ENCODE results near the gene TMEM131L.
A peak's percentile ranks its signal among the peaks of the same experiment; 100 is the strongest.

TMEM131L gene

DNA sequence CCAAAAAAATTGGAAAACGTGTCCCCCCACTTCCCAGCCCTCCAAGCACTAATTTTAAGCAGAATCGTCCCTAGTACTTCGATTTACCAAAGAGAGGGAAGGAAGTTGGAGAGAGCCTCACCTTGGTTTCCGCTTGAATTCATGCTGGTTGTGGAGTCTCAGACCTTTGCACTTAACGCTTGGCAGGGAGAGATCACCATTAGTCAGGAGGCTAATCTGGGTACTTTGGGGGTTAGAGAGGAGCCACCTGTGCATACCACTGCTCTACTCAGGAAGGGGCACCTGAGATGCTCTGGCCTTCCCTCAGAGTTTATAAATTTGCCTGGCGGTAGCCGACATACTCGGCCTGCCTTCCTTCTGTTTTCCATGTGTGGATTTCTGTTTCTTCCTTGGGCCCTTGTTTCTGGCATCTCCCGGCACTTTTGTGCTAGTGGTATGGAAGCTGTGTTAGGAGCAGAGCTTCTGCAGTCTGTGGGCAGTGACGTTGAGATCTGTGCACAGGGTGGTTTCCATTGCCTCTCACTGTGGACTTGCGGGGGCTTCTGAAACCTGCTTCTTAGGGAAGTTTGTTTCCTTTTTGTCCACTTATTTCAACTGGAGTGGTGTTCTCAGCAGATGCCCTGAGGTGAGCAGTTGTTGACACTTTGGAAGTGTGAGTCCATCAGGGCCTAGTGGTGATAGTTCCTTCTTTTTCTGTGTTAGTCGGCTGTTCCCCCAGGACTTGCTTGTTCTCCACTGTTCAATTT, 104.2 kb downstream of the TMEM131L start:
- Mint-ChIP-seq H3K27me3 (no peaks in the 10 kb centered on the region), H3K36me3 (peaks cover 5% of the 10 kb centered on the region), H3K4me3 (no peak overlapping the region), H3K9me3 (ENCODE audit: low read depth) (no peaks in the 10 kb centered on the region), H3K4me1 (ENCODE audit: low read depth) (peaks cover 72% of the 10 kb centered on the region), H3K27ac (peak overlapping the region; percentile 78)

DNA sequence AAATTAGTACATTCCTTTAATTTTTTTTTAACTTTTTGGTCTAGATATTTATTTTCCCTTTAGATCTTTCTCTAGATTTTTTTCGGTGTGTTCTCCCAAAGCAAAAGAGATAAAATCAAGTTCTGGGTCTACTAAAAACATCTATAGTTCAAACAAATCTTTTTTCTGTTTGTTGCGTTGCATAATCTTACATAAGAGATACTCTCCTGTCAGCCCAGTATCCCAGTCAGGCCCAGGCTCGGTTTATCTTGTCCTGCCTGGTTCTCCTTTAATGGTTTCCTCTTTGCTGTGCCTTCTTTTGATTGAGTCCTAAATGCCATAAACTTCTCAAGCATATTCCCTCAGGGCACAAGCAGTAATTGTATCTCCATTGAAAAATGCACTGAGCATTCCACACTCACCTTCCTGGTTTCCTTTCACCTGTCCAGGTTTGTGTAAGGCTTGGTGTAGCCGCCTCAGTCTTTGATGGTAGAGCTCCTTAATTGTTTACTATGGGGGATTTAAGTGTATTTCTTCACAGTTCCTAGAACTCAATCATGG, 104.9 kb downstream of the TMEM131L start:
- Mint-ChIP-seq H3K4me3 (no peak overlapping the region), H3K27ac (peak overlapping the region; percentile 78), H3K36me3 (peaks cover 5% of the 10 kb centered on the region), H3K4me1 (ENCODE audit: low read depth) (peaks cover 74% of the 10 kb centered on the region), H3K27me3 (no peaks in the 10 kb centered on the region), H3K9me3 (ENCODE audit: low read depth) (no peaks in the 10 kb centered on the region)

DNA sequence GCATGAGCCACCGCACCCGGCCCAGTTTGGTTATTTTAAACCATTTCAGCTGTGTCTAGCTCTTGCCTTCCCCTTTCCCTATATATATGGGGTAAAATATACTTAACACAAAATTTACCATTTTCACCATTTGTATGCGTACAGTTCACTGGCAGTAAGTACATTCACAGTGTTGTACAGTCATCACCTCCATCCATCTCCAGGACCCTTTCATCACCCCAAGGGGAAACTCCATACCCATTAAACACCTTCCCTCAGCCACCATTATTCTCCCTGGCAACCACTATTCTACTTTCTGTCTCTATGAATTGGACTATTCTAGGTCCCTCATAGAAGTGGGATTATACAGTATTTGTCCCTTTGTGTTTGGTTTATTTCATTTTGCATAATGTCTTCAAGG, 106.4 kb downstream of the TMEM131L start:
- H3K9me3 Mint-ChIP-seq (ENCODE audit: low read depth): no peaks in the 10 kb centered on the region
- H3K27me3 Mint-ChIP-seq: no peaks in the 10 kb centered on the region
- H3K4me3 Mint-ChIP-seq: peak overlapping the region; percentile 11
- H3K27ac Mint-ChIP-seq: peak overlapping the region; percentile 73
- peaks cover 81% of the 10 kb centered on the region for H3K4me1 Mint-ChIP-seq (ENCODE audit: low read depth)
- peaks cover 5% of the 10 kb centered on the region for H3K36me3 Mint-ChIP-seq

DNA sequence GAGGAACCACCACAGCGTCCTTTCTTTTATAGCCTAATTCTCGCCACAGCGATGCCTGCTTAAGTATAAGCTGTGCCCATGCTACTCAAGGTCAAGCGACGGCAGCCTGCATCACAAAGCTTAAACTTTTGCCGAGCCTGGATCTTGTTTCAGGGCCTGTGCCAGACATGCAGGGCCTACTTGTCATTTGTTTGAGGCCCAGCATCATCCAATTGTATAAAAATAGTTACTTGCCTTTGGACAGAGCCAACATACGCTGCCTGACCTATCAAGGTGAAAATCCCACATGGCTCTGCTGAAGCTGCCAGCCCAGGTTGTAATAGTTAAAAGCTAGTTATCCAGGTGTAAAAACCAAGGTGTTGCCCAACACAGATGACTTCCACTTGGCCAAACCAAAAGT, 107.1 kb downstream of the TMEM131L start:
- no peaks in the 10 kb centered on the region for H3K27me3 Mint-ChIP-seq
- H3K27ac Mint-ChIP-seq: peak overlapping the region; percentile 73
- H3K9me3 Mint-ChIP-seq (ENCODE audit: low read depth): no peaks in the 10 kb centered on the region
- peak overlapping the region; percentile 11 for H3K4me3 Mint-ChIP-seq
- H3K4me1 Mint-ChIP-seq (ENCODE audit: low read depth): peaks cover 80% of the 10 kb centered on the region
- H3K36me3 Mint-ChIP-seq: peaks cover 9% of the 10 kb centered on the region

GRCh38 chr4:153573881-153574802, 108.0 kb downstream of the TMEM131L start:
- H3K4me1 Mint-ChIP-seq (ENCODE audit: low read depth): peaks cover 70% of the 10 kb centered on the region
- no peaks in the 10 kb centered on the region for H3K27me3 Mint-ChIP-seq
- peak overlapping the region; percentile 11 for H3K4me3 Mint-ChIP-seq
- H3K9me3 Mint-ChIP-seq (ENCODE audit: low read depth): no peaks in the 10 kb centered on the region
- peak overlapping the region; percentile 73 for H3K27ac Mint-ChIP-seq
- H3K36me3 Mint-ChIP-seq: peaks cover 9% of the 10 kb centered on the region

- Mint-ChIP-seq H3K27me3 (no peaks in the 10 kb centered on the region), H3K9me3 (ENCODE audit: low read depth) (no peaks in the 10 kb centered on the region), H3K4me1 (ENCODE audit: low read depth) (peaks cover 61% of the 10 kb centered on the region), H3K4me3 (no peak overlapping the region), H3K27ac (peak overlapping the region; percentile 50), H3K36me3 (peaks cover 11% of the 10 kb centered on the region)
Measured at GRCh38 chr4:153576443-153576774, 110.2 kb downstream of the TMEM131L start.

GRCh38 chr4:153577053-153577452, 110.9 kb downstream of the TMEM131L start:
- H3K4me1 Mint-ChIP-seq (ENCODE audit: low read depth): peaks cover 56% of the 10 kb centered on the region
- H3K27ac Mint-ChIP-seq: peak overlapping the region; percentile 24
- H3K27me3 Mint-ChIP-seq: no peaks in the 10 kb centered on the region
- no peaks in the 10 kb centered on the region for H3K9me3 Mint-ChIP-seq (ENCODE audit: low read depth)
- peaks cover 8% of the 10 kb centered on the region for H3K36me3 Mint-ChIP-seq
- H3K4me3 Mint-ChIP-seq: no peak overlapping the region

- H3K4me3 Mint-ChIP-seq: no peak overlapping the region
- no peaks in the 10 kb centered on the region for H3K9me3 Mint-ChIP-seq (ENCODE audit: low read depth)
- no peaks in the 10 kb centered on the region for H3K27me3 Mint-ChIP-seq
- peaks cover 49% of the 10 kb centered on the region for H3K4me1 Mint-ChIP-seq (ENCODE audit: low read depth)
- H3K27ac Mint-ChIP-seq: peak overlapping the region; percentile 79
- H3K36me3 Mint-ChIP-seq: peaks cover 8% of the 10 kb centered on the region
Measured at GRCh38 chr4:153579410-153579809, 113.2 kb downstream of the TMEM131L start.

DNA sequence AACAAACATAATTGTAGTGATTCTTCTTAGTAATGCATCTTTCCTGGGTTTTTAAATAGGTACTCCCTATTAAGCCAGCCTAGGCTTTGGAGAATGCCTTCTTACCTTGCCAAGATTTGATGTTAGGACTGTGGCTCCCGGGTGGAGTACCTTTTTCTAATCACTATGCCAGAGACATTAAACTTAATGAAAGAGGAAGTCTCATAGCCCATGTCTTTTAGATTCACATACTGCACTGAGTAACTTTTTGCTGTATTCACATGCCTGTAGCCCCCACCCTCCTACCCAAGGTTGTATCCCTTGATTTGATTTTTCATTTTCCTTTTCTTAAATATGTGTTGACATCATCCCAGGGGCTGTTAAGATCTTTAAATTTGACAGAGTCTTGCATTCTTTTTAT, 113.7 kb downstream of the TMEM131L start:
- no peaks in the 10 kb centered on the region for H3K27me3 Mint-ChIP-seq
- H3K36me3 Mint-ChIP-seq: peaks cover 10% of the 10 kb centered on the region
- H3K4me1 Mint-ChIP-seq (ENCODE audit: low read depth): peaks cover 47% of the 10 kb centered on the region
- peak overlapping the region; percentile 79 for H3K27ac Mint-ChIP-seq
- no peaks in the 10 kb centered on the region for H3K9me3 Mint-ChIP-seq (ENCODE audit: low read depth)
- no peak overlapping the region for H3K4me3 Mint-ChIP-seq

- H3K4me1 Mint-ChIP-seq (ENCODE audit: low read depth): peaks cover 30% of the 10 kb centered on the region
- H3K9me3 Mint-ChIP-seq (ENCODE audit: low read depth): no peaks in the 10 kb centered on the region
- peaks cover 9% of the 10 kb centered on the region for H3K36me3 Mint-ChIP-seq
- H3K27ac Mint-ChIP-seq: no peak overlapping the region
- no peaks in the 10 kb centered on the region for H3K27me3 Mint-ChIP-seq
- no peak overlapping the region for H3K4me3 Mint-ChIP-seq
Measured at GRCh38 chr4:153582954-153583702, 117.0 kb downstream of the TMEM131L start.

GRCh38 chr4:153585026-153585425, 118.9 kb downstream of the TMEM131L start:
- Mint-ChIP-seq H3K27ac (peak overlapping the region; percentile 78), H3K4me1 (ENCODE audit: low read depth) (peaks cover 26% of the 10 kb centered on the region), H3K9me3 (ENCODE audit: low read depth) (no peaks in the 10 kb centered on the region), H3K4me3 (no peak overlapping the region), H3K27me3 (no peaks in the 10 kb centered on the region), H3K36me3 (peaks cover 11% of the 10 kb centered on the region)

GRCh38 chr4:153589703-153590595, 123.8 kb downstream of the TMEM131L start:
- Mint-ChIP-seq H3K27ac (peak overlapping the region; percentile 37), H3K27me3 (no peaks in the 10 kb centered on the region), H3K4me1 (ENCODE audit: low read depth) (peaks cover 3% of the 10 kb centered on the region), H3K9me3 (ENCODE audit: low read depth) (no peaks in the 10 kb centered on the region), H3K36me3 (peaks cover 11% of the 10 kb centered on the region), H3K4me3 (no peak overlapping the region)

- Mint-ChIP-seq H3K4me3 (no peak overlapping the region), H3K27ac (no peak overlapping the region), H3K4me1 (ENCODE audit: low read depth) (peaks cover 8% of the 10 kb centered on the region), H3K27me3 (no peaks in the 10 kb centered on the region), H3K9me3 (ENCODE audit: low read depth) (no peaks in the 10 kb centered on the region), H3K36me3 (peaks cover 16% of the 10 kb centered on the region)
Measured at GRCh38 chr4:153591441-153591840, 125.3 kb downstream of the TMEM131L start.

- Mint-ChIP-seq H3K4me1 (ENCODE audit: low read depth) (peaks cover 6% of the 10 kb centered on the region), H3K36me3 (peaks cover 17% of the 10 kb centered on the region), H3K9me3 (ENCODE audit: low read depth) (no peaks in the 10 kb centered on the region), H3K27ac (no peak overlapping the region), H3K4me3 (no peak overlapping the region), H3K27me3 (no peaks in the 10 kb centered on the region)
Measured at GRCh38 chr4:153592064-153592463, 125.9 kb downstream of the TMEM131L start.

All from activated naive CD8-positive, alpha-beta T cell (primary cell).